ENCODE results near the gene CPS1.

The CPS1 gene

DNA sequence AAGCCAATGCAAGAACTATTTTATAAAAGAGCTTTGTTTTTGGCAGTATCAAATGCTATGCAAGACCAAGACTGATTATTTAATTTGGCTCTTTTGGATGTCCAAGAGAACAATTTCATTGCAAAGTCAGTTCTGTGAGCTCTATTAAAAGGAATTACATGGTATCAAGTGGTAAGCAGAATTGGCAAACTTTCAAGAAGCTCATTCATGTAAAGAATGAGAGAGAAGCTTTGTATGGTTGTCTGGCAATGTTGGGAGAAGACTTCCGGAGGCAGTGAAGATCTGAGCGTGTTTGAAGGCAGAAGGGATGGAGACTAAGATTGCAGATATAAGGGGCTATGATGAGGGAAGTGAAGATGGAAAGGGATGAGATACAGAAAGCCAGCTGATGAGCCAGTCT lies 49.6 kb downstream of the CPS1 start:
- no peak for DNase-seq (ENCODE audit: low read depth)

DNA sequence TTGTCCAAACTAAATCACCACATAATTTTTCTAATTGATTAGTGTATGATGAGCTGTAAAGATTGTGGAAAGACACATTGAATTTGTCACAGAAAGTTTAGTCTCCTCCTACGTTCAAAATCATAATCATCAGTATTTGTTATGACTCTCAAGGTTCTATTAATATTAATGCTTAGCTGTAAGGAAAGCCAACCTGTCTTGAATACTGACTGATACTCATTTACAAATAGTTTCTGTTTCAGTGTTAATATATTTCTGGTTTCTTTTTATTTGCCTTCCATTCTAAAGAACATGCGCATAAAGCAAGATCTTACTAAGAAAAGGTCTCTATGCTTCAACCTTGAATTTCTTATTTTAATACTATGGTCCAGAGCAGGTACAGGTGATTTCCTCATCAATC lies 55.1 kb downstream of the CPS1 start:
- DNase-seq (ENCODE audit: low read depth) = no peak

DNA sequence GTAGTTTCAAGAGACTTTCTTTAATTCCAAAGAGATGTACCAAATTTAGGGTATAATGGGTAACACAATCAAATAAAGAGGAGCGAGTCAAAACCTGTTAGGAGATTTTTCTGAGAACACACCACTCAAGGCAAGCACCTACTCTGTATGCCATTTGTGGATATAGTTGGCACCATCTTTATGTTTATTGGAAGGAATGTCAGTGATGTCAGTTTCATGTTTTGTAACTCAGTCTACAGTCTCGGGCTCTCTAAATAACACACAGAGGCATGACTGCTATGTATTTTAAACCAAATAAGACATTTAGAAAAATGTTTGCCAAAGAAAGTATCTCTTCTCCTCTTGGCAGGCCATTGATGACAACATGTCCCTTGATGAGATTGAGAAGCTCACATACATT lies 59.7 kb downstream of the CPS1 start:
- DNase-seq (ENCODE audit: low read depth) = no peak

DNA sequence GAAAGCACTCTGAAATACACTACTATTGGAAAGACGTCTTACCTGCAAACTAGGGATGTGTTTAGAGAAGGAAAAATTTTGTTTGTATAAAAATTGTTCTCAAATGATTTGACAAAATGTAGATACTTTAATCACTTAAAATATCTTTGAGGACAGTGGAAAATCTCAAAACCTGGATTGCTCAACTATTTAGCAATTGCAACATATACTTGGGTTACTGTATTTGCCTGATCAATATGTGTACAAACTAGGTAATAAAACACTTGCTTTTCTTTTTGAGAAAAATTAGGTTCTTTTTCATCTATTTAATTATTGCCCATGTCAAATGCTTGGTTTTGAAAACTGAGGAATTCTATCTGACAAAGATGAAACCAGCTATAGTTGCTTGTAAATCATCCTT lies 60.9 kb downstream of the CPS1 start:
- no peak for DNase-seq (ENCODE audit: low read depth)

DNA sequence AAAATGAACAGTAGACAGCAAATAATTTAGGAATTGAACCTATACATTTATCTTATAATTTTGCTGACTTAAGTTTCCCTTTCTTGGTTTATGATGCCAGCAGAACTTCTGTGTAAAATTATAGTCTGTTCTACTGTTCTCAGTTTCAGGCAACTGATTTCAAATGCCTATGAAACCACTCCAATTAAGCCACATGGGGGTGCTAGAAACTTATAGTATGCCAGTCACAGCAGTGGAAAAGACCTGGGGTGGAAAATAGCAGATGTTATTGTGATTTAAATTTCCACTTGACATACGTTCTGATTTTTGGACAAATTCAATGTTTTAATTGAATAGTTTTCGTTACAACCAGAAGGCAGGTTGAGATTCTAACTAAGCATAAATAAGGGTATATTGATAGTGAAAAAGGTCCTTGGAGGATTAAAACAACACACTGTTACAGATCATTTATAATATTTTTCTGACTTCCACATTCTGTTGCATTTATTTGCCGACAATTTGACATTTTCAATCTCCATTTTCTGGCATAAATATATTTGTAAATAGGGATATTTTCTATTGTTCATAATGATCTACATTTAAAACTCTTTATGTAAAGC lies 61.4 kb downstream of the CPS1 start:
- DNase-seq (ENCODE audit: low read depth) = no peak

DNA sequence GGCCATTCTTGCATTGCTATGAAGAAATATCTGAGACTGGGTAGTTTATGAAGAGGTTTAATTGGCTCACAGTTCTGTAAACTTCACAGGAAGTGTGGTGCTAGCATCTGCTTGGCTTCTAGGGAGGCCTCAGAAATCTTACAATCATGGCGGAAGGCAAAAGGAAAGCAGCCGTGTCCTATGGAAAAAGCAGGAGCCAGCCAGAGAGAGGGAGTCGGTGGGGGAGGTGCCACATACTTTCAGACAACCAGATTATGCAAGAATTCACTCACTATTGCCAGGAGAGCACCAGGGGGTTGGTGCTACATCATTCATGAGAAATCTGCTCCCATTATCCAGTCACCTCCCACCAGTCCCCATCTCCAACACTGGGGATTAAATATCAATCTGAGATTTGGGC lies 64.1 kb downstream of the CPS1 start:
- DNase-seq (ENCODE audit: low read depth) = no peak

DNA sequence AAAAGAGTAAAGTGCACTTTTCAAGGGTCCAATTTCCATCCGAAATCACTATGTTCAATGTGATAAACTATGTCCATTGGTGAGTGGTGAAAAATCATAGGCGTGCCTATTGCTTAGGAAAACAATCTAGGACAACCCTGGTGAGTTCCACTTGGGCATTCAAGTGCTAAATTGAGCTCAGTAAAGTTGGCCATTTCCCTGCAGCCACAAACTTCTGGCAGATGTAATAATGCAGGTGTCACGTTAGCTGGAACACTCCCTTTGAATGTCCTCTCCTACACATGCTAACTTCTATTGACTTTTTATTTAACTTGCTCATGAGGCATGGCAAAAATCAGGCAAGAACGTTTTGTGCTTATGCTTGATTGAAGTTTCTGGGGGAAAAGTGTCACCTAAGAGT lies 67.1 kb downstream of the CPS1 start:
- DNase-seq (ENCODE audit: low read depth) = no peak

DNA sequence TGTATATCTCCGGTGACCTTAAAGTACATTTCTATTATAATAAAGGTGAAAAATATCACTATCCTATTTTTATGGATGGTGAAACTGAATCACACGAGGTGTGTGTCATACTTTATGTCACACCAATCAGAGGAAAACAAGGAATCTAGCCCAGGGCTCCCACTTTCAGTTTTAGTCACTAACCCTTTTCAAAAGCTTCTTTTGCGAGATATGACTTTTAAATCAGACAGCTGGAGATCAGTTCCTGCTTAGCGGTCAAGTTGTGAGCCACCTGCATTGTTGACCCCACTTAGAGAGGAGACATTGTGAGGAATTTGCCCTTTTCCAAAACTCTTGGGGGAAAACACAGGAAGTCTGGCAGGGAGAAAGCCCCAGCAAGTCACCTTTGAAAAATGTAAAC lies 70.5 kb downstream of the CPS1 start:
- DNase-seq (ENCODE audit: low read depth) = no peak

DNA sequence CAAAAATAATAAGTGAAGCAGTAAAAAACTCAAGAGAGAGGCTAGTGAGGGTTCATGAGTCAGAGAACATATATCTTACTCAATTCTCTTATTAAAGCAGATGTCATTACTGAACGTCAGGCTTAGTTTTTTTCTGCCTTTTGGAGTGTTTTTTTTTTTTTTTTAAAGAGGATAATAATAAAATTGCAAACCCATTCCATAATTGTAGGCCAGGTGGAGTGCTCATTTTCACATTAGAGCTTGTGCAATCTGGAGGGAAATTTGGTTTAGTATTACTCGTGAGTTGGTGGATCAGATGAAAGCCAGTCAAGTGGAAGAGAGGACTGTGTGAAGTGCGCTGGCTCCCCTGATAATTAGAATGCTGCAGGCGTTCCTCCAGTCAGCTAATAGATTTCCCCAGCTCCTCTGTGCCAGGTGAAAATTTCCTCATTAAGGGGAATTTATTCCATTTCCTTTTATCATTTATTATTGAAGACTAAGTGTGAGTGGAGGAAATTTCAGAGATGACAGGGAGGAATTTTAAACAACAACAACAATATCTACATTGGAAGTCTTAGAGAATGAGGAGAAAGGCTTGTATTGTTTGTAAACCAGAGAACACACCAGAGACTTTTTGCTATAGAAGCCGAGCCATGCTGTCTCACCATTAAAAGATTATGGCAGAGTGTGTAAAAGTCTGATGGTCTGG lies 74.6 kb downstream of the CPS1 start:
- DNase-seq (ENCODE audit: low read depth) = no peak

DNA sequence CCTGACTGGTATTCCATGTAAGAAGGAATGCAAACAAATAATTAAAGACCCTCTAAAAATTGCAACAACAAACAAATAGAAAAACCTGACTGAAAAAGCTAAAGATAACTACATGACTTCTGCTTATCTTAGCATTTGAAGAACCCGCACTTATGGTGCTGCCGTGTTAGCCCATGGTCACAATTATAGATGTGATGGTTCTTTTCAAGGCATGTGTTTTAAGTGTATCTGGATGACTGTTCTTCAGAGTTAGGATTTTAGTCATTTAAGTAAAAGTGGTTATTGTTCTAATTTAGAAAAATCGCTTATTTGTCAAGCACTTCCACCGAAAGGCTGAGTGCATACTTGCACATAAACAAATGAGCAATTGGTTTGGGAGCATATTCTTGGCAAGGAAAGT lies 77.3 kb downstream of the CPS1 start:
- no peak for DNase-seq (ENCODE audit: low read depth)

DNA sequence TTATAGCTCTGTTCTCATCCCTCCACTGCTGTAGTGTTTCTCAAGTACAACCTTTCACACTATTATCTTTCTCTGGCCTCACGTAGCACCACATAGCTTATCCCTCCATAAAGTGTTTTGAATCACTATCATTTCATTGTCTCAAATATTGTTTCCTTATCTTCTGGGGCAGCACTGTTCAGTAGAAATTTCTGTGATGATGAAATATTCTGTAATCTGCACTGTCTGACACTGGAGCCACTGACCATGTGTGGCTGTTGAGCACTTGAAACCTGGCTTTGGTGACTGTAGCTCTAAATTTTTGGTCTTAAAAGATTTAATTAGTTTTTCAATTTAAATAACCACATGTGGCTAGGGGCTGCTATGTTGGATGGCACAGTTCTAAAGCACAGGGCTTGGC lies 78.9 kb downstream of the CPS1 start:
- DNase-seq (ENCODE audit: low read depth) = no peak

DNA sequence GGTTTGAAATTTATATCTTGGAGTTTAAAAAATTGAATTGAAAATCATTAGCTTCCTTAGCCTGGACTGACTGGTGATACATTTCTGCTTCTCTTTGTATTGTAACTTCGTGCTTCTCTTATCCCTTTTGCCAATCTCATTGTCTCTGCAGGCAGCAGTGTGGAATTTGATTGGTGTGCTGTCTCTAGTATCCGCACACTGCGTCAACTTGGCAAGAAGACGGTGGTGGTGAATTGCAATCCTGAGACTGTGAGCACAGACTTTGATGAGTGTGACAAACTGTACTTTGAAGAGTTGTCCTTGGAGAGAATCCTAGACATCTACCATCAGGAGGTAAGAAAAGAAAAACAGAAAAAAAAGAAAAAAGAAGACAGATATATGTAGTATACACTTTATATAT lies 85.9 kb downstream of the CPS1 start:
- no peak for DNase-seq (ENCODE audit: low read depth)

DNA sequence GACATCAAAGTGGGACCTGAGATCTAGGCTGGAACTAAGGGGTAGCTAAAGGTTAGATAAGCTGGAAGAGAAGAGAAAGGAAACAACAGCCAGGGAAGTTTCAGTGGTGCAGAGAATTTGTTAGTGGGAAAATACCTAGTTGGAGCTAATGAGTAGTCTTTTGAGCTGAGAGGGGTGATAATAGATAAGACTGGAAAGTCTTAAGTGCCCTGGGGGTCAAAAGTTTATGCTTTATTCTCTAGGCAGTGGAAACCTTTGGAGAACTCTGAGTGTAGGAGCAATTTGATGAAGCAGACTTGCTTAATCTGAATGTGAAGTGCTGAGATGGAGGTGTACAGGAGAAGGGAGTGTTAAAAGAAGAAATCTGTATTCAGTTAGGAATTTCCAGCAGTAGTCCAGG lies 90.8 kb downstream of the CPS1 start:
- no peak for DNase-seq (ENCODE audit: low read depth)

DNA sequence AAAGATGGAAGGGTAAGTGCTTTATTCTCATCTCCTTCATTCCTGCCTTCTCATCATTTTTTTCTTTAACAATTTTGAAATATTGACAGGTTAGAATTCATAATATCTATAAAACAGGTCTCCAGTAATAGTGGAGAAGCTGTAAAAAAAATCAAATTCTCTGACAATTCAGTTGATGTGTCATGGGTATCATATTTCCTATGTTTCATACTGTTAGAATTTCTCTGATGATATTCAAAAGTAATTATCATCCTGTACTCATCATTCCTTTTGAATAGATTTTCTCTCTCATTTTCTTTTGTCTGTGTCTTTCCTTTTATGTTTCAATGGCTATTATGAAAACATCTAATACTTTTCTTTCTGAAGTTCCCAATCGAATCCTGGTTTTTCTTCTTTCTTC lies 97.7 kb downstream of the CPS1 start:
- no peak for DNase-seq (ENCODE audit: low read depth)

DNA sequence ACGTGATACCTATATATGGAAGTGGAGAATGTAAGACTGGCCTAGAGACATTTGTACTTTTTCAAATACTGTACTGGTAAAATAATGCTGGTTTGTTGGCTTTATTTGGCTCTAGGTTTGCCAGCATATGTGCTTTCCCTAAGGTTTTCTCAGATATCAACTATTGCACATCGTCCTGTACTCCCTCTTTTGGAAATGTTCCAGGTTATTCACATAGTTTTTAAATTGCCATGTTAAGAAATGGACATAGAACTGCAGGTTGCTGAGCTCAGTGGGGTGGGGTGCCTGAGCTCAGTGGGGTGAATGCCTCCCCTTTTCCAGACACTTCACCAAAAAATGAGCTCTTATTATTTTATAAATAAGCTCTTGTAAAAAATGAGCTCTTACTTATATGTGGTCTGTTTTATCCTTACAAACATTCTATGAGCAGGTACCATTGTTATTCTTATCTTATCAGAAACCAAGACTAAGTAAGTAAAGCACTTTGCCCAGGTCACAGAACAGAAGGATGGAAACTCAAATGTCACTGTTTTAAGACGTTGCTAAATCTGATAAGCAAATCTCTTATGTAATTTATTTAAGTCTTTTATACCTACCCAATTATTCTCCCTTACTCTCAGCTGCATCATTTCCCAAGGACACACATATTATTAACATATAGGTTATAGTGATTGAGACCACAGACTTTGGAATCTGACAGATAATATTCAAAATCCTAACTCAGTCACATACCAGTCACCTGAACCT lies 99.0 kb downstream of the CPS1 start:
- no peak for DNase-seq (ENCODE audit: low read depth)

DNA sequence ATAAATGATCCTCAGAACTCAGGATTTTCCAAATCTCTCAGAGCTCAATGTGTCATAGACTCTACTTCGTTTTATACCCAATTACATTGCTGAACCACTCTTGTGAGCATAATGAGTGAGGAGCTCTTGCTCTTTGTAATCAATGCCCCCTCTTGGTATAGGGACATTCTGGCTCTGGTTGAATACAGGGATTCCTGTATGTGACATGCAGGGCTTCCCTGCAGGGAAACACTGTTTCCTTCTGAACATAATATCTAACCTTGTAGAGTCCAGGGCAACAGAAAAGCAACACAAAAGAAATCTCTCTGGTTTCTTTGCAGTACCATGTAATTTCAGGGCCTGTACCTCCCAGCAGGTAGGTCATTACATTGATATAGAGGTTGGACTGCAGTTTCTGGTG lies 101.5 kb downstream of the CPS1 start:
- no peak for DNase-seq (ENCODE audit: low read depth)

DNA sequence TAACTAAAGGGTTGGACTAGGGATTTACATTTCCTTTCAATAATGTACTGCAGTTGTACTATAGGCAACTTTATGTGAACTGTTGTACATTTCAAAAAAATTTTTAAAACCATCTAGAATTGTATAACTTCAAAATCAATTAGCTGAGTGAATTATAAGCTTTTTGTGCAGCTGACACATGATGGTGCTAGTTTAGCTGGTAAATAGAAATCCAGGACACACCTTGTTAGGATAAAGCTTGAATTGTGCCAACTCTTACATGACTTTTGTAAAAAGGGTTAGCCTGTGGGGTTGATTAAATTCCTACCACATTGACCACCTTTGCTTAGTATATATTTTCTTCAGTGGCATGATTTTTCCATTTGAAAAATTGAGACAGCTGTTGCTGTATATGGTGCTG lies 104.4 kb downstream of the CPS1 start:
- DNase-seq (ENCODE audit: low read depth) = no peak

DNA sequence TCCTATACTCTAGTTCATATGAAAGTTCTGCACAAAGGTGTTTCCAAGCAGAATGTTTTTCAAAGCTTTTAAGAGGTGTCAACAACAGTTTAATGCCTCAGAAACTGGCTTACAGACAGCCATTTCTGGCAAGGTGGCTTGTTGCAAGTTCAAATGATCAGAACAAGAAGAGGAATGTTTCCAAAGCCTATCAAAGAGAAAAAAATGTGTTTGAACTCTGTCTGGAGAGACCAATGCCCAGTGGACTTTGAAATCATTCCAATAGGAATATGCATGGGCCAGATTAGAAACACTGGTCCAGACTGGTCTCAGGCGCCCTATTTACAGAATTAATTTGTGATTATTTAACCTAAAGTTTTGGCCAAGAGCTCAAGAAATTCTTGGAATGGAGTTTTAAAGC lies 106.2 kb downstream of the CPS1 start:
- DNase-seq (ENCODE audit: low read depth) = no peak

DNA sequence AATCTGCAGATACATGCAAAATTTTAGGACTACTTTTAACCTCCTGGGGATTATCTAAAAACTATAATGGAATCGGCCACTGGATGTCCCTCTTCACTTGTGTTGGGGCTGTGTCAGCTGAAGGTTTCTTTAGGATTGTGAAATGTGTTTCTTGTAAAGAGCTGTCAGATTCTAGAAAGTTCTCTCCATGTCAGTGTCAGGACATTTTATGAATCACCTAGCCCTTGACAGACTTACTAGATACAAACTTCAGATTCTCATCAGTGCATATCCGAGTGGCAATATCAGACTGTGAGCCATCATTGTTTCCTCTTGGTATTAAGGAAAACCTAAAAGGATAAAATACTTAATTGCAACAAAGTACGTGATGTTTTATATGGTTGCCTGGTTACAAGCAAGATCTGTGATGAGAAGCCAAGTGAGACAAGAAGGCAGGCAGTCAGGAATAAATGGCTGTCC lies 107.3 kb downstream of the CPS1 start:
- no peak for DNase-seq (ENCODE audit: low read depth)

DNA sequence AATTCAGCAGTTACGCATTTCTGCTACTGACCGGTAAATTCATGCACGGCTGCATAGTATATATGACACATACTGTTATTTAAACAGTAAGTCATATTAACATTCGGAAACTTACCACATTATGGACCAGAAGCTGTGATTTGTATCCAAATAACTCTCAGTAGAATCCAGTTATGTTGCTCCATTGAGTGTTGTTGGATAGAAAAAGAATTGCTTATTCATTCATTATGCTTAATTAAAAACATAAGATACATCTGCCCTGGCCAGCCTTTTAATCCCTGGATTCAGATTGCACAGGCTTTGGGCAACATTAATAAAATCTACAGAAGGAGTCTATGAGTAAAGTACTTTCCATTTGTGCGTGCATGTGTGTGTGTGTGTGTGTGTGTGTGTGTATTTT lies 111.3 kb downstream of the CPS1 start:
- DNase-seq (ENCODE audit: low read depth) = no peak

DNA sequence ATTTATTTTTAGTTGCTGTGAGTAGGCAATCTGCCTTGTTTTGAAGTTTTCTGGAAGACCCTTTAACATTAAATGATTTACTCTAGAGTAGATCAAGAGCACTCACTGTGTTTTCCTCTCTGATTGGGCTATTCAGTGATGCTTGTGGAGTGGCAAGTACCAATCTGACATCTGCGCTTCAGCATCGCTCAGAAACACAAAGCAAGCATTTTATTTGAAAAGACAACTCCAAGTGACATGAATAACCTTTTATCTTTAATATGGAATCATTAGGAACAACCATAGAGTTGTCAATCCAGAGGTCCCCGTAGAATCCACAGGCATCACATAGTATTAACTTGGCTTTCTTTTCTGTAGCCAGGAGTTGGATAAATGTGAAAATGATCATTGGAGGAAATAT lies 114.7 kb downstream of the CPS1 start:
- no peak for DNase-seq (ENCODE audit: low read depth)

DNA sequence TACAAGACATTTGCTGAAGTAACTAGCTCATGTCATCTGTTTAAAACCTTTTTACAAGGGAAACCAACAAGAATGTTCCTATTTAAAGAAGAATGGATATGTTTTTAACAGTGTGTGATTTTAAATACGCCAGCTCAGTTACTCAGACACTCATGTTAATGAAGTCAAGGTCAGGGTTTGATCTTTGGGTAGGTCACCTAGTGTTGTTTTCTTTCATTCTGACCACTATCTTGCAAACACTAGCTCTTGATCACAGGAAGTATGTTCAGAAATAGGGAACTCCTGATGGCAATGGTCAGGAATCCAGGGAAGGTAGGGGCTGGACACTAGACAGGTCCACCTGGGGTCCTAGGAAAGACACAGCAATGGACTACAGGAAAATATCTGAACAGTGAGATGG lies 116.7 kb downstream of the CPS1 start:
- no peak for DNase-seq (ENCODE audit: low read depth)

DNA sequence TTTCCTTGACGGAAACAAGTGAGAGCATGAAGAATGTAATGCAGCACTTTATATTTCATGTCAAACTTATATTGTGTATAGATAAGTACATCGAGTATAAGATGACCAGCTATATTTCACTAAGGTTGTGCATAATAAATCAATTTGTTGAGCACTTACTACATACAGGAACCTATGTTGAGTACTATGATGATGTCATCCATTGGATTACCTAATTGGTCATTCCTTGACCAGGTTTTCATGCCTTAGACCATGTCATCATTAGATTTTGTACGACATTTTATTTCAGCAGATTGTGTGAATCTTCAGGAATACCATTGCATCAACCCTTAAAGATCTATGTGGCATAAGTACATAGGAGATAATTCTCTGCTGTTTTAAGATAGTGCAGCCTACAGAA lies 119.7 kb downstream of the CPS1 start:
- no peak for DNase-seq (ENCODE audit: low read depth)

DNA sequence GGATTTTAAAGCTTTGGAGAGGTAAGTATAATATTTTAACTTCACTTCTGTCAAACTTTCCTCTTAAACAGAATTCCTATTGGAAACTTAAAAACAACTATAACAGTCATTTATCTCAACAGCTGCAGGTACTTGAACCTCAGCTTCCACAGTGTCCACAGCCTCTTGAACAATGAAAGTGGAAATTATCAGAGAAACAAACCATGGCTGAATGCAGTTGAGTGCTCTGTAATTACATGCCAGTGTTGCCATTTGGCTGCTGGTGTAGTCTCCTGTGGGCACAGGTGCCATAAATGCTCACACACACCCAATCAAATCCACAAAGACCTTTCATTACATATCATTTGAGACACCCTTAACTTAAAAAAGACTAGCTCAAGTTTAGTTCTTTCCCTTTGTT lies 125.1 kb downstream of the CPS1 start:
- DNase-seq (ENCODE audit: low read depth) = no peak

All from T-helper 22 cell (primary cell).